Right atrium auricular region (tissue), 2 donors: ENCODE data around the gene CLIC5. TPM values are rescaled to one million over a fixed set of nuclear protein-coding genes. Genes with fewer than 3 reads are reported as not detected.

Source experiments
- DNase-seq: peaks from one replicate; pipeline ENCODE4 v3.0.0-alpha.2; 2019; ENCODE audit warnings: low spot score
- H3K27ac ChIP-seq, 2 donors: fragments of 200-600 bp; sonication (generic); 1 replicate in 1 of 2; 2 replicates in 1 of 2; pipeline ENCODE4 v1.5.1; 2016 to 2019
- H3K27me3 ChIP-seq, 2 donors: fragments of 200-600 bp; sonication (generic); one replicate each; pipeline versions ENCODE4 v1.5.1 to v1.6.0; 2017 to 2019
- H3K36me3 ChIP-seq: fragments of 200-600 bp; sonication (generic); one replicate; pipeline ENCODE4 v1.5.1; 2016
- H3K4me1 ChIP-seq, 2 donors: fragments of 200-600 bp; sonication (generic); one replicate each; pipeline versions ENCODE4 v1.5.1 to v1.6.0; 2017 to 2019
- H3K4me3 ChIP-seq, 2 donors: fragments of 200-600 bp; sonication (generic); 1 replicate in 1 of 2; 2 replicates in 1 of 2; pipeline ENCODE4 v1.5.1; 2017 to 2019; ENCODE audit warnings: mild to moderate bottlenecking in 1 of 2, moderate library complexity in 1 of 2
- H3K9me3 ChIP-seq, 2 donors: fragments of 200-600 bp; sonication (generic); one replicate each; pipeline ENCODE4 v1.5.1; 2019
- total RNA-seq, 2 donors: library from RNA; depleted of rRNA; stranded (reverse); fragments of >200 nt; gene quantifications; one replicate each; pipeline ENCODE4 v1.1.0, GENCODE V29; 2016
- TF ChIP-seq, protein P1 (sequence below), 2 donors: fragments of 200-600 bp; sonication (generic); IDR thresholded peaks; one replicate each; pipeline ENCODE4 v1.5.1; 2019; ENCODE audit warnings: antibody characterized with exemption in 2 of 2

The CLIC5 gene
- total RNA-seq, 2 donors from 2014 or later: 99.8 to 114 TPM

DNA sequence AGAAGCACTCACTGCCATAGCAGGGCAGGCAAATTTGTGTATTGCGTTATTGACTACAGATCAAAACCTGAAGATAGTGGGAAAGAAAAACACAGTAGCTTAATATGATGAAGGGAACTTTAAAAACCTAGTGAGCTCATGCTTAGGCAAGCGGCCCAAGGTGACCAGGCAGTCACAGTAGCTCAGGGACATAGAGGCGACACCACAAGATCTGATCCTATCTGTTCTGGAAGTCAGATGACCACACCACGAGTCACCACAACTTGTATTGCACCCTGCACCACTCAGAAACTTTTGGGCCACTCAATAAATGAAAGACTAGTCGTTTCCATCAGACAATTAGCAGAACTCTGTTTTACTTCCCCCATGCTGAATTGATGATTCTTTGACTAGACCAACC lies 4.9 kb downstream of the CLIC5 start:
- H3K4me3 ChIP-seq: no peak overlapping the region
- H3K27ac ChIP-seq: peak overlapping the region; percentile 91 to 94
- TF ChIP-seq, protein P1, sequence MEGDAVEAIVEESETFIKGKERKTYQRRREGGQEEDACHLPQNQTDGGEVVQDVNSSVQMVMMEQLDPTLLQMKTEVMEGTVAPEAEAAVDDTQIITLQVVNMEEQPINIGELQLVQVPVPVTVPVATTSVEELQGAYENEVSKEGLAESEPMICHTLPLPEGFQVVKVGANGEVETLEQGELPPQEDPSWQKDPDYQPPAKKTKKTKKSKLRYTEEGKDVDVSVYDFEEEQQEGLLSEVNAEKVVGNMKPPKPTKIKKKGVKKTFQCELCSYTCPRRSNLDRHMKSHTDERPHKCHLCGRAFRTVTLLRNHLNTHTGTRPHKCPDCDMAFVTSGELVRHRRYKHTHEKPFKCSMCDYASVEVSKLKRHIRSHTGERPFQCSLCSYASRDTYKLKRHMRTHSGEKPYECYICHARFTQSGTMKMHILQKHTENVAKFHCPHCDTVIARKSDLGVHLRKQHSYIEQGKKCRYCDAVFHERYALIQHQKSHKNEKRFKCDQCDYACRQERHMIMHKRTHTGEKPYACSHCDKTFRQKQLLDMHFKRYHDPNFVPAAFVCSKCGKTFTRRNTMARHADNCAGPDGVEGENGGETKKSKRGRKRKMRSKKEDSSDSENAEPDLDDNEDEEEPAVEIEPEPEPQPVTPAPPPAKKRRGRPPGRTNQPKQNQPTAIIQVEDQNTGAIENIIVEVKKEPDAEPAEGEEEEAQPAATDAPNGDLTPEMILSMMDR (IDR thresholded peaks at IDR 0.05): no peak

DNA sequence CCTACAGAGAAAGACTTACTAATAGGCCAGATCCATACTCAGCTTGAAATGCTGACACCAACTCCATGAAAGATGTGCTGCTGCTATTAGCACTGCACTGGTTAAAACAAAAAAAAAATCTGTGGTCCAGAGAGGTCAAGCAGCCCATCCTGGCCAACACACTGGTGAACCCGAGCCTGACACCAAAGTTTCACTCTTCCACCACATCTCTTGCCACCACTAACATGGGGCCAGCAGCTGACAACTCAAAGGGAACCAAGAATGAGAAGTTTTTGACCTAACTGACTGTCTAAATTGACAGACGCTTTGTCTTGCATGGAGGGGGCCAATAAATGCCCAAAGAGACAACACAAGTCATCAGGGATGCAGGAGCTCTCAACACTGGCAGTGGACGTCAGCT lies 5.4 kb downstream of the CLIC5 start:
- no peak for DNase-seq
- no peaks in the 10 kb centered on the region for H3K9me3 ChIP-seq
- H3K4me1 ChIP-seq: peaks cover 0 to 57% of the 10 kb centered on the region in 2 donors
- TF ChIP-seq, protein P1 (IDR thresholded peaks at IDR 0.05): no peak
- H3K27me3 ChIP-seq: no peaks in the 10 kb centered on the region
- H3K36me3 ChIP-seq: no peaks in the 10 kb centered on the region
- H3K4me3 ChIP-seq: no peak overlapping the region
- H3K27ac ChIP-seq: peak overlapping the region; percentile 91 to 94

More for the DNA sequence above, 4.9 kb downstream of the CLIC5 start:
- Histone ChIP-seq H3K27me3 (no peaks in the 10 kb centered on the region), H3K4me1 (peaks cover 0 to 60% of the 10 kb centered on the region in 2 donors), H3K36me3 (no peaks in the 10 kb centered on the region), H3K9me3 (no peaks in the 10 kb centered on the region)
- DNase-seq: no peak

GRCh38 chr6:46002264-46002663 lies 13.4 kb downstream of the CLIC5 start:
- no peaks in the 10 kb centered on the region for H3K27me3 ChIP-seq
- H3K4me3 ChIP-seq: no peak overlapping the region
- H3K27ac ChIP-seq: peak overlapping the region in 1 of 2 donors; percentile 83
- no peaks in the 10 kb centered on the region for H3K36me3 ChIP-seq
- TF ChIP-seq, protein P1 (IDR thresholded peaks at IDR 0.05): no peak
- H3K4me1 ChIP-seq: peaks cover 0 to 58% of the 10 kb centered on the region in 2 donors
- DNase-seq: no peak
- H3K9me3 ChIP-seq: no peaks in the 10 kb centered on the region

GRCh38 chr6:46000905-46001304 lies 14.8 kb downstream of the CLIC5 start:
- no peaks in the 10 kb centered on the region for H3K27me3 ChIP-seq
- H3K4me3 ChIP-seq: no peak overlapping the region
- H3K9me3 ChIP-seq: no peaks in the 10 kb centered on the region
- H3K27ac ChIP-seq: peak overlapping the region; percentile 46 to 83
- TF ChIP-seq, protein P1 (IDR thresholded peaks at IDR 0.05): no peak
- H3K4me1 ChIP-seq: peaks cover 0 to 46% of the 10 kb centered on the region in 2 donors
- DNase-seq: peak; percentile 32
- no peaks in the 10 kb centered on the region for H3K36me3 ChIP-seq

DNA sequence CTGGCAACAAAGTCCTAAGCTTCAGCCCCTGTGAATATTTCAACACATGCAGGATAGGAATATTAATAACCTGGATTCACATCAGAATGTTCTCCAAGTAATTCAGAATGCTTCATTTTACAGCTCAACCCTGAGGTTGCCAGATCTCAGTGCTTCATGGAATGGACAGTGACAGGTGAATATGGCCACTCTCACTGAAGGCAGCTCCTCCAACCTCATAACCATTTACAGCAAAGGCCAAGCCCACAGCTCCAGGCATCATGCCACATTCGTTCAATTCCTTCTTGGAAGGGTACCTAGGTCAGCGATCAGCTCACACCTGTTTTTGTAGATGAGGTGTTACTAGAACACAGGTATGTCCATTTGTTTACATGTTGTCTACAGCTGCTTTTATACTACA lies 17.1 kb downstream of the CLIC5 start:
- Histone ChIP-seq H3K27ac (peak overlapping the region; percentile 54 to 64), H3K4me3 (no peak overlapping the region), H3K9me3 (no peaks in the 10 kb centered on the region), H3K27me3 (no peaks in the 10 kb centered on the region), H3K36me3 (no peaks in the 10 kb centered on the region), H3K4me1 (peaks cover 0 to 45% of the 10 kb centered on the region in 2 donors)
- DNase-seq: peak; percentile 11
- TF ChIP-seq, protein P1 (IDR thresholded peaks at IDR 0.05): no peak

- H3K27ac ChIP-seq: peak overlapping the region; percentile 54 to 64
- peaks cover 0 to 45% of the 10 kb centered on the region in 2 donors for H3K4me1 ChIP-seq
- TF ChIP-seq, protein P1 (IDR thresholded peaks at IDR 0.05): no peak
Observed at GRCh38 chr6:45997875-45998506, 17.7 kb downstream of the CLIC5 start.

More at GRCh38 chr6:45997875-45998506, 17.7 kb downstream of the CLIC5 start:
- no peak overlapping the region for H3K4me3 ChIP-seq
- peak; percentile 53 for DNase-seq
- H3K9me3 ChIP-seq: no peaks in the 10 kb centered on the region
- no peaks in the 10 kb centered on the region for H3K36me3 ChIP-seq
- no peaks in the 10 kb centered on the region for H3K27me3 ChIP-seq
